Endodermal cell (in vitro differentiated cells): ENCODE results near the gene MARCHF11. TPM values are rescaled to one million over a fixed set of nuclear protein-coding genes. Genes with fewer than 3 reads are reported as not detected.

ENCODE experiments used
- DNase-seq: peaks from one replicate; pipeline ENCODE4 v3.0.0-alpha.2; 2017
- H3K27ac ChIP-seq: 2 replicates; pipeline ENCODE4 v1.5.1; 2013; ENCODE audit warnings: mild to moderate bottlenecking, low read depth, low read length, moderate library complexity
- H3K27me3 ChIP-seq: 2 replicates; pipeline ENCODE4 v1.6.1; 2013; ENCODE audit warnings: mild to moderate bottlenecking, low read length, moderate library complexity; ENCODE audit not compliant: insufficient read depth, control insufficient read depth, poor library complexity, severe bottlenecking
- H3K36me3 ChIP-seq: 2 replicates; pipeline ENCODE4 v1.7.0; 2013; ENCODE audit warnings: mild to moderate bottlenecking, low read length, moderate library complexity; ENCODE audit not compliant: control insufficient read depth, insufficient read depth
- H3K4me1 ChIP-seq: one replicate; pipeline ENCODE4 v1.7.0; 2013; ENCODE audit warnings: low read length; ENCODE audit not compliant: control insufficient read depth, insufficient read depth
- H3K4me3 ChIP-seq: 2 replicates; pipeline ENCODE4 v1.5.1; 2013; ENCODE audit warnings: mild to moderate bottlenecking, low read length, moderate library complexity
- H3K9ac ChIP-seq: 2 replicates; pipeline ENCODE4 v1.6.1; 2013; ENCODE audit warnings: mild to moderate bottlenecking, low read length, moderate library complexity; ENCODE audit not compliant: poor library complexity, severe bottlenecking; ENCODE audit errors: extremely low read depth
- H3K9me3 ChIP-seq: 2 replicates; pipeline ENCODE4 v1.6.1; 2013; ENCODE audit warnings: mild to moderate bottlenecking, low read length, moderate library complexity; ENCODE audit not compliant: control insufficient read depth
- H3K27ac Mint-ChIP-seq: 2 replicates; pipeline ENCODE4 v1.8.0; 2020; ENCODE audit warnings: mixed read lengths
- H3K27me3 Mint-ChIP-seq: 2 replicates; pipeline ENCODE4 v1.8.0; 2021; ENCODE audit warnings: mild to moderate bottlenecking, mixed read lengths; ENCODE audit not compliant: insufficient read depth
- H3K36me3 Mint-ChIP-seq: 2 replicates; pipeline ENCODE4 v1.8.0; 2020; ENCODE audit warnings: low read depth, mixed read lengths
- H3K4me1 Mint-ChIP-seq: 2 replicates; pipeline ENCODE4 v1.8.0; 2020; ENCODE audit warnings: mixed read lengths
- H3K4me3 Mint-ChIP-seq: 2 replicates; pipeline ENCODE4 v1.8.0; 2020; ENCODE audit warnings: mild to moderate bottlenecking, moderate library complexity, mixed read lengths
- H3K9me3 Mint-ChIP-seq: 2 replicates; pipeline ENCODE4 v1.8.0; 2020; ENCODE audit warnings: mild to moderate bottlenecking, mixed read lengths
- WGBS, 2 experiments: methylation state at CpG; one replicate each; pipeline versions ENCODE4 v1.1.5 to v1.1.7; 2013; ENCODE audit warnings: missing lambda C conversion rate in 2 of 2, mixed read lengths in 1 of 2; ENCODE audit not compliant: insufficient coverage in 1 of 2, insufficient read length in 1 of 2; 5-methylcytosine and 5-hydroxymethylcytosine counted together
- total RNA-seq, 2 donors: library from RNA; stranded (reverse); fragmentation: NEBNext Ultra II Directional in 1 of 2; extraction: Animal tissue kit (Norgen Biotek cat#: 25700) in 1 of 2; gene quantifications; 2 replicates in 1 of 2; 3 replicates in 1 of 2; pipeline ENCODE4 v1.2.1, GENCODE V29; 2021
- TF ChIP-seq, protein P1 (sequence below): fragments of 200-600 bp; sonication (generic); conservative IDR thresholded peaks from 2 replicates; pipeline ENCODE4 v1.5.0; 2021; ENCODE audit warnings: antibody characterized with exemption, mild to moderate bottlenecking

The MARCHF11 gene
- total RNA-seq, 2 donors from 2014 or later = 19.0 to 19.9 TPM

DNA sequence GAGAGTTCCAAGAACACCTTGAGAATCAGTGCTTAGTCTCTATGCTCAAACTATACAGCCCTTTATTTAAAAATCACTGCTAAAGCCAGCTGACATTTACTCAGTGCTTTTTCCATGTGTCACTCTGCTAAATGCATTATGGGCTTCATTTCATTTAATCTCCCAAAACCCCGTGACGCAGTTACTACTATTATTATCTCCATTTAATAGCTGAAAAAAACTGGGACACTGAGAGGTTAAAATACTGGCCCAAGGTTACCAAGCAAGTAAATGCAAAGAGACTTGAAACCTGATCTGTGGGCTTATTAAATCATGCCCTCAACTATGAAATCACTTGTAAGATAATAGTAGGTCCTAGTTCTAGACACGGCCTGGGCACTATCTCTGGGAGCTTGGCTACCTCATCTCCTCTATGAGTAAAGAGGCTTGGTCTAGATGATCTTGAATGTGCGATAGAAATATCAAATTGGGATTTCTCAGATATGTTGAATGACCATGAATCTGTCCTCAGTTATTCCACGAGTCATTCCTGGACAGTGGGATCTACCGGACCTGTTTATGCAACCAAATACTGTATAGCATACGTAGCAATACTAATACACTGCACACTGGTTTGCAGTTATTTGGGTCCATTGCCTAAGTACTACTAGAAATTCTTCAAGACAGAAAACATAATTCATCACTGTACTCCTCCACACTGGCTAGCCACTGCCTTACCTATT, 32.3 kb downstream of the MARCHF11 start:
- H3K36me3 Mint-ChIP-seq = peaks cover 24% of the 10 kb centered on the region
- peaks cover 21% of the 10 kb centered on the region for H3K36me3 ChIP-seq
- H3K27ac Mint-ChIP-seq = no peak overlapping the region

DNA sequence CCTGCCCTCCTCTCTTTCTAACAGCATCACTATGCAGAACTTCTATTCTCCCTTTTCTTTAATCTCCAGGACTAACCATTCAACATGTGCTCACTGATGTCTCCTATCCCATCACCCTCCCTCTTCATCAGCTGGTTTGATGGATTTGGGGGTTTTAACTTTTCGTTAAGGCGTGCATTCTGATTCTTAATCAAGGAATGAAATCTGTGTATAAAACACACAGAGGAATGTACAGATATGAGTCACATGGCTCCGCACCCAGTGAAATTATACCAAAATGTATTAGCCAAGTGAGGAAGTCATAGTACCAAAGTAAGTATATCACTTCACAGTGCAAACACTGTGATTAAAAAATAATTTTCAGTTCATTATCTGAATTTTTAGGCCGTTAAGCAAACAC, 35.2 kb downstream of the MARCHF11 start:
- no peak for DNase-seq
- H3K36me3 Mint-ChIP-seq = peaks cover 16% of the 10 kb centered on the region
- H3K27me3 Mint-ChIP-seq = no peaks in the 10 kb centered on the region
- Histone ChIP-seq H3K9ac (no peak overlapping the region), H3K9me3 (peaks cover 14% of the 10 kb centered on the region), H3K4me1 (no peaks in the 10 kb centered on the region), H3K27me3 (no peaks in the 10 kb centered on the region), H3K4me3 (no peak overlapping the region), H3K36me3 (peaks cover 15% of the 10 kb centered on the region), H3K27ac (no peak overlapping the region)
- no peaks in the 10 kb centered on the region for H3K4me1 Mint-ChIP-seq
- H3K4me3 Mint-ChIP-seq = no peak overlapping the region
- peaks cover 12% of the 10 kb centered on the region for H3K9me3 Mint-ChIP-seq
- no peak overlapping the region for H3K27ac Mint-ChIP-seq
- 92 to 95% methylated on average over 3 to 4 of the region's 4 CpGs for WGBS, 2 experiments
- TF ChIP-seq, protein P1, sequence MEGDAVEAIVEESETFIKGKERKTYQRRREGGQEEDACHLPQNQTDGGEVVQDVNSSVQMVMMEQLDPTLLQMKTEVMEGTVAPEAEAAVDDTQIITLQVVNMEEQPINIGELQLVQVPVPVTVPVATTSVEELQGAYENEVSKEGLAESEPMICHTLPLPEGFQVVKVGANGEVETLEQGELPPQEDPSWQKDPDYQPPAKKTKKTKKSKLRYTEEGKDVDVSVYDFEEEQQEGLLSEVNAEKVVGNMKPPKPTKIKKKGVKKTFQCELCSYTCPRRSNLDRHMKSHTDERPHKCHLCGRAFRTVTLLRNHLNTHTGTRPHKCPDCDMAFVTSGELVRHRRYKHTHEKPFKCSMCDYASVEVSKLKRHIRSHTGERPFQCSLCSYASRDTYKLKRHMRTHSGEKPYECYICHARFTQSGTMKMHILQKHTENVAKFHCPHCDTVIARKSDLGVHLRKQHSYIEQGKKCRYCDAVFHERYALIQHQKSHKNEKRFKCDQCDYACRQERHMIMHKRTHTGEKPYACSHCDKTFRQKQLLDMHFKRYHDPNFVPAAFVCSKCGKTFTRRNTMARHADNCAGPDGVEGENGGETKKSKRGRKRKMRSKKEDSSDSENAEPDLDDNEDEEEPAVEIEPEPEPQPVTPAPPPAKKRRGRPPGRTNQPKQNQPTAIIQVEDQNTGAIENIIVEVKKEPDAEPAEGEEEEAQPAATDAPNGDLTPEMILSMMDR = no peak

More for the DNA sequence above, 32.3 kb downstream of the MARCHF11 start:
- Mint-ChIP-seq H3K4me3 (no peak overlapping the region), H3K4me1 (no peaks in the 10 kb centered on the region), H3K27me3 (no peaks in the 10 kb centered on the region), H3K9me3 (peaks cover 16% of the 10 kb centered on the region)
- no peaks in the 10 kb centered on the region for H3K4me1 ChIP-seq
- 73 to 81% methylated on average over 4 to 7 of the region's 7 CpGs for WGBS, 2 experiments
- TF ChIP-seq, protein P1 = no peak
- no peaks in the 10 kb centered on the region for H3K27me3 ChIP-seq
- no peak for DNase-seq
- no peak overlapping the region for H3K9ac ChIP-seq
- no peak overlapping the region for H3K4me3 ChIP-seq
- H3K27ac ChIP-seq = no peak overlapping the region
- H3K9me3 ChIP-seq = peaks cover 23% of the 10 kb centered on the region

DNA sequence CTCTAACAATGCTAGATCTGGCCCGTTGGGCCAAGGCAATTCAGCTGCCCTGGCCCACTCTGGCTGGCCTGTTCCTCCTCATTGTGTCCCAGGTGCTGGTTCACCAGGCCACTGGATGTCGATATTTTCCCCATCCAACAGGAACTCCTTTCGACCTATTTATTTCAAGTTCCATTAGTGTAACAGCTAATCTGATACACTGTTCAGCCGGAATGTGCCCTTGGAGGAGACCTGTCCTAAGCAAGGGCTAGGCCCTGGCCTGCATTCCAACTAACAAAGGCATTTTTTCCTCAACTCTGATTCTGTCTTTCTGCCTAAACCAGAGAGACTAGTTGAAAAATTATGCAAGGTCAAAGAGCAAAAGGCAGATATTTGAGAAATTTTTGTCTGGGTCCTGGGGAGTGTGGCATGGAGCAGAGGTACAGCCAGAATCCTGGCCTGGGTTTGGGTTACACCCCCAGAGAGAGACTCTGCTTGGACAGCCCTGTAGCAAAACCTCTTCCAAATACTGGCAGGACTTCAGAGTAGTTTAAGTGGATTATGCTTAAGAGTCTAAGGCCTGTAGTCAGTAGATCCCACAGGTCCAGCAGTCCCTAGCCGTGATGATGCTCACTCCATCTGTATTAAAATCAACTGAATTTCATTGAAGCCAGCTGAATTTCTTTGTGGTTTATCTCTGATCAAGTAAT, 36.1 kb downstream of the MARCHF11 start:
- DNase-seq = no peak
- no peak overlapping the region for H3K27ac ChIP-seq
- no peaks in the 10 kb centered on the region for H3K27me3 Mint-ChIP-seq
- peaks cover 18% of the 10 kb centered on the region for H3K9me3 Mint-ChIP-seq
- peaks cover 23% of the 10 kb centered on the region for H3K36me3 Mint-ChIP-seq
- no peak overlapping the region for H3K27ac Mint-ChIP-seq
- H3K4me3 Mint-ChIP-seq = no peak overlapping the region
- no peak overlapping the region for H3K4me3 ChIP-seq
- peaks cover 14% of the 10 kb centered on the region for H3K36me3 ChIP-seq
- WGBS, 2 experiments = 94 to 100% methylated on average over 4 to 5 of the region's 5 CpGs
- TF ChIP-seq, protein P1 = no peak
- no peaks in the 10 kb centered on the region for H3K4me1 Mint-ChIP-seq
- no peak overlapping the region for H3K9ac ChIP-seq
- no peaks in the 10 kb centered on the region for H3K27me3 ChIP-seq
- no peaks in the 10 kb centered on the region for H3K4me1 ChIP-seq
- H3K9me3 ChIP-seq = peaks cover 21% of the 10 kb centered on the region
